Measurements from ENCODE around the gene RBM33.

The RBM33 gene

GRCh38 chr7:155824227-155824886 lies 179.9 kb downstream of the RBM33 start:
- DNase-seq = peak in 2 of 14 donors; percentile 15 to 24

DNA sequence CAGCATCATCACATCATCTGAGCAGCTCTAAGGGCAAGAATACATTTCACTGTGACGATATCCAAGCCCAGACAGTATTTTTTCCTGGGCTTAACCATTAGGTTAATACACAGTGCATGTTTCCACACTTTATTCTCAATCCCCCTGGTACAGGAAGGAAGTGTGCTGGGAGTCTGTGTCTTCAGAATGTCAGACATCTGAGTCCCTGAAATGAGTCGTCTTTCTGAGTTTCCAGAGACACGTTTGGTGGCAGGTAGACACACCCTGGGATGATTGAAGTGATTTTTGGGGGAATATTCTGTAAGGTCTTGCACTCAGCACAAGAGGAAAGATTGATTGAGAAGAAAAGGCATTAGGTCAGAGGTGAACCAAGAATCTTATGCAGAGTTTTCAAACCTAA lies 180.9 kb downstream of the RBM33 start:
- DNase-seq = no peak

DNA sequence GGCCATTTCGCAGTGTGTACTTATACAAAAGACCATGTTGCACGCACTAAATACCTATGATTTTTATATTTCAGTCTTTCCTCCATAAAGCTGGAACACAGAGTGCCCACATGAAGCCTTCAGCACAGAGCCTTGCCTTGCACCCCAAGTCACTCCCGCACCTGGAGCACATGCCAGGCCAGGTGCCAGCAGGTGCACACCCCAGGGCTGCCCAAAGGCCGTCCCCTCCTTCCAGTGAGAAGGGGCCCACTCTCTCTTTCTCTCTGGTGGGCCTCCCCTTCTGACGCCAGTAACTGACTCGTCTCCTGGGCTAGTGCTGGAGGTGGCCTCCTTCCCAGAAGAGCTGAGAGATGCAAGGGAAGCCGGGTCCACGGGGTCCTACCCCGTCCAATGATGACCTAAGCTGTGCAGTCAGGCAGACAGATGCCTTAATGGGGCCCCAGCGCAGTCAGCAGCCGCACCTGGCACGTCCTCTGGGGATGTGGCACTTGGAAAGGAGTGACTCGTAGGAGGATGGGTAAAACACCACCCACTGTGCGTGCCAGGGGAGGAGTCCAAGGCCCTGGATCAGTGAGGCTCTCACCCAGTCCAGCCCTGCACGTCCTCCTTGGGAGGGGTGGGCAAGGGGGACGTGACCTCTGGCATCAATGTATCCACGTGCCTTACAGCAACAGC lies 185.5 kb downstream of the RBM33 start:
- DNase-seq = no peak
